Chondrocyte (in vitro differentiated cells): Measurements from ENCODE around the gene ATP1B3. TPM values are rescaled to one million over a fixed set of nuclear protein-coding genes. Genes with fewer than 3 reads are reported as not detected.

Experiments
- DNase-seq: peaks from one replicate; pipeline ENCODE4 v3.0.0; 2021; ENCODE audit warnings: mixed read lengths, low spot score
- H3K27ac Mint-ChIP-seq: one replicate; pipeline ENCODE4 v1.8.0; 2021; ENCODE audit warnings: mild to moderate bottlenecking, moderate library complexity, mixed read lengths; ENCODE audit not compliant: unreplicated experiment
- H3K27me3 Mint-ChIP-seq: 2 replicates; pipeline ENCODE4 v1.8.0; 2021; ENCODE audit warnings: low read depth, mixed read lengths
- H3K36me3 Mint-ChIP-seq: 2 replicates; pipeline ENCODE4 v1.8.0; 2021; ENCODE audit warnings: low read depth, mixed read lengths
- H3K4me1 Mint-ChIP-seq: 2 replicates; pipeline ENCODE4 v1.8.0; 2021; ENCODE audit warnings: low read depth, mild to moderate bottlenecking, mixed read lengths
- H3K4me3 Mint-ChIP-seq: one replicate; pipeline ENCODE4 v1.8.0; 2021; ENCODE audit warnings: mild to moderate bottlenecking, moderate library complexity, mixed read lengths; ENCODE audit not compliant: unreplicated experiment
- H3K9me3 Mint-ChIP-seq: 2 replicates; pipeline ENCODE4 v1.8.0; 2021; ENCODE audit warnings: low read depth, mixed read lengths
- CTCF ChIP-seq: fragments of 200-600 bp; sonication (generic); IDR thresholded peaks from 2 replicates; pipeline ENCODE4 v1.5.0; 2021; ENCODE audit warnings: antibody characterized with exemption, mild to moderate bottlenecking, moderate library complexity
- total RNA-seq: library from RNA; stranded (reverse); gene quantifications from 3 replicates; pipeline ENCODE4 v1.2.1, GENCODE V29; 2021

The ATP1B3 gene
- total RNA-seq, 1 donor from 2014 or later: 165 TPM

GRCh38 chr3:141853081-141853601 lies 23.3 kb upstream of the ATP1B3 start:
- peak overlapping the region; percentile 43 for H3K27ac Mint-ChIP-seq
- H3K9me3 Mint-ChIP-seq: no peaks in the 10 kb centered on the region
- no peak for DNase-seq
- H3K36me3 Mint-ChIP-seq: no peaks in the 10 kb centered on the region
- no peaks in the 10 kb centered on the region for H3K4me1 Mint-ChIP-seq
- TF ChIP-seq CTCF: no peak
- H3K27me3 Mint-ChIP-seq: no peaks in the 10 kb centered on the region
- no peak overlapping the region for H3K4me3 Mint-ChIP-seq

- Mint-ChIP-seq H3K27ac (no peak overlapping the region), H3K4me3 (no peak overlapping the region), H3K9me3 (no peaks in the 10 kb centered on the region), H3K27me3 (no peaks in the 10 kb centered on the region), H3K36me3 (no peaks in the 10 kb centered on the region), H3K4me1 (no peaks in the 10 kb centered on the region)
- DNase-seq: no peak
- no peak for TF ChIP-seq CTCF
Measured at GRCh38 chr3:141853629-141854168, 22.7 kb upstream of the ATP1B3 start.

GRCh38 chr3:141854599-141854998 lies 21.8 kb upstream of the ATP1B3 start:
- H3K27ac Mint-ChIP-seq: no peak overlapping the region
- H3K27me3 Mint-ChIP-seq: no peaks in the 10 kb centered on the region
- no peak for DNase-seq
- no peak overlapping the region for H3K4me3 Mint-ChIP-seq
- H3K4me1 Mint-ChIP-seq: no peaks in the 10 kb centered on the region
- H3K9me3 Mint-ChIP-seq: no peaks in the 10 kb centered on the region
- TF ChIP-seq CTCF: peak; percentile 15
- H3K36me3 Mint-ChIP-seq: no peaks in the 10 kb centered on the region

GRCh38 chr3:141858312-141858711 lies 18.1 kb upstream of the ATP1B3 start:
- TF ChIP-seq CTCF: no peak
- H3K9me3 Mint-ChIP-seq: no peaks in the 10 kb centered on the region

GRCh38 chr3:141859651-141860050 lies 16.8 kb upstream of the ATP1B3 start:
- H3K9me3 Mint-ChIP-seq: no peaks in the 10 kb centered on the region
- TF ChIP-seq CTCF: no peak
- no peaks in the 10 kb centered on the region for H3K4me1 Mint-ChIP-seq
- H3K36me3 Mint-ChIP-seq: no peaks in the 10 kb centered on the region
- DNase-seq: no peak
- H3K4me3 Mint-ChIP-seq: no peak overlapping the region
- H3K27ac Mint-ChIP-seq: no peak overlapping the region
- H3K27me3 Mint-ChIP-seq: no peaks in the 10 kb centered on the region

More at GRCh38 chr3:141858312-141858711, 18.1 kb upstream of the ATP1B3 start:
- DNase-seq: no peak
- no peak overlapping the region for H3K4me3 Mint-ChIP-seq
- H3K4me1 Mint-ChIP-seq: no peaks in the 10 kb centered on the region
- no peaks in the 10 kb centered on the region for H3K36me3 Mint-ChIP-seq
- no peak overlapping the region for H3K27ac Mint-ChIP-seq
- H3K27me3 Mint-ChIP-seq: no peaks in the 10 kb centered on the region
